SK-N-SH treated with all-trans-retinoic acid at 6 μM for 48 hours (cell line): ENCODE measurements around the gene PLCB1.

Source experiments
- ATAC-seq: fragments of 200-7000 bp; cut with Tn5 transposase; 3 replicates; pipeline ENCODE4 v1.9.1; 2020; ENCODE audit warnings: mild to moderate bottlenecking, moderate library complexity
- ARNTL ChIP-seq: fragments of 450-650 bp; formaldehyde crosslinking; IDR thresholded peaks from 2 replicates; pipeline ENCODE4 v1.5.0; 2020; ENCODE audit warnings: low read depth, mild to moderate bottlenecking, moderate library complexity, borderline replicate concordance
- CREB5 ChIP-seq: fragments of 250-450 bp; sonication (Bioruptor Pico); IDR thresholded peaks from 2 replicates; pipeline ENCODE4 v1.5.1; 2020; ENCODE audit warnings: low read depth, mild to moderate bottlenecking, moderate library complexity
- CSDC2 ChIP-seq: fragments of 250-450 bp; sonication (Bioruptor Pico); IDR thresholded peaks from 2 replicates; pipeline ENCODE4 v1.5.0; 2020; ENCODE audit warnings: mild to moderate bottlenecking, moderate library complexity
- GLIS3 ChIP-seq: fragments of 250-450 bp; sonication (Bioruptor Pico); IDR thresholded peaks from 2 replicates; pipeline ENCODE4 v1.5.0; 2020; ENCODE audit warnings: mild to moderate bottlenecking, moderate library complexity
- ISL1 ChIP-seq: fragments of 250-450 bp; sonication (Bioruptor Pico); IDR thresholded peaks from 2 replicates; pipeline ENCODE4 v2.1.2; 2022; ENCODE audit warnings: mild to moderate bottlenecking, moderate library complexity
- OSR1 ChIP-seq: fragments of 250-450 bp; sonication (Bioruptor Pico); IDR thresholded peaks from 2 replicates; pipeline ENCODE4 v1.8.0; 2022; ENCODE audit warnings: moderate library complexity, mild to moderate bottlenecking, inconsistent platforms
- PPARA ChIP-seq: fragments of 250-450 bp; sonication (Bioruptor Pico); IDR thresholded peaks from 2 replicates; pipeline ENCODE4 v1.5.0; 2020; ENCODE audit warnings: mild to moderate bottlenecking, borderline replicate concordance
- RARB ChIP-seq: fragments of 250-450 bp; sonication (Bioruptor Pico); IDR thresholded peaks from 2 replicates; pipeline ENCODE4 v1.8.0; 2021; ENCODE audit warnings: mild to moderate bottlenecking, moderate library complexity
- SNAI2 ChIP-seq: fragments of 250-450 bp; sonication (Bioruptor Pico); IDR thresholded peaks from 2 replicates; pipeline ENCODE4 v1.5.0; 2020; ENCODE audit warnings: mild to moderate bottlenecking, moderate library complexity
- TCF4 ChIP-seq: fragments of 250-450 bp; sonication (Bioruptor Pico); IDR thresholded peaks from 2 replicates; pipeline ENCODE4 v1.8.0; 2021; ENCODE audit warnings: mild to moderate bottlenecking, moderate library complexity, borderline replicate concordance
- TOX ChIP-seq: fragments of 250-450 bp; sonication (Bioruptor Pico); IDR thresholded peaks from 2 replicates; pipeline ENCODE4 v1.8.0; 2021; ENCODE audit warnings: mild to moderate bottlenecking, moderate library complexity, borderline replicate concordance
- ZC3H10 ChIP-seq: fragments of 250-450 bp; sonication (Bioruptor Pico); IDR thresholded peaks from 2 replicates; pipeline ENCODE4 v1.5.1; 2021; ENCODE audit warnings: mild to moderate bottlenecking, moderate library complexity
- ZFP3 ChIP-seq: fragments of 250-450 bp; sonication (Bioruptor Pico); IDR thresholded peaks from 2 replicates; pipeline ENCODE4 v1.5.0; 2020; ENCODE audit warnings: mild to moderate bottlenecking, moderate library complexity
- ZNF565 ChIP-seq: fragments of 450-650 bp; formaldehyde crosslinking; conservative IDR thresholded peaks from 2 replicates; pipeline ENCODE4 v1.5.0; 2020; ENCODE audit warnings: low read depth, mild to moderate bottlenecking, moderate library complexity
- ZNF8 ChIP-seq: fragments of 450-650 bp; formaldehyde crosslinking; IDR thresholded peaks from 2 replicates; pipeline ENCODE4 v1.5.0; 2020; ENCODE audit warnings: mild to moderate bottlenecking, moderate library complexity
- TF ChIP-seq, protein P1 (sequence below): fragments of 250-450 bp; sonication (Bioruptor Pico); IDR thresholded peaks from 2 replicates; pipeline ENCODE4 v1.8.0; 2021; ENCODE audit warnings: low read depth, mild to moderate bottlenecking, moderate library complexity, borderline replicate concordance
- TF ChIP-seq, protein P2 (sequence below): fragments of 250-450 bp; sonication (Bioruptor Pico); IDR thresholded peaks from 2 replicates; pipeline ENCODE4 v1.5.1; 2021; ENCODE audit warnings: mild to moderate bottlenecking, moderate library complexity

Gene PLCB1

GRCh38 chr20:8151372-8151771, 19.3 kb downstream of the PLCB1 start:
- peak; percentile 11; the same call in 2 of the 3 replicates for ATAC-seq
- TF ChIP-seq ZC3H10 (CRISPR knock-in tag) = no peak
- no peak for TF ChIP-seq ZFP3 (CRISPR knock-in tag)
- TF ChIP-seq, protein P1, sequence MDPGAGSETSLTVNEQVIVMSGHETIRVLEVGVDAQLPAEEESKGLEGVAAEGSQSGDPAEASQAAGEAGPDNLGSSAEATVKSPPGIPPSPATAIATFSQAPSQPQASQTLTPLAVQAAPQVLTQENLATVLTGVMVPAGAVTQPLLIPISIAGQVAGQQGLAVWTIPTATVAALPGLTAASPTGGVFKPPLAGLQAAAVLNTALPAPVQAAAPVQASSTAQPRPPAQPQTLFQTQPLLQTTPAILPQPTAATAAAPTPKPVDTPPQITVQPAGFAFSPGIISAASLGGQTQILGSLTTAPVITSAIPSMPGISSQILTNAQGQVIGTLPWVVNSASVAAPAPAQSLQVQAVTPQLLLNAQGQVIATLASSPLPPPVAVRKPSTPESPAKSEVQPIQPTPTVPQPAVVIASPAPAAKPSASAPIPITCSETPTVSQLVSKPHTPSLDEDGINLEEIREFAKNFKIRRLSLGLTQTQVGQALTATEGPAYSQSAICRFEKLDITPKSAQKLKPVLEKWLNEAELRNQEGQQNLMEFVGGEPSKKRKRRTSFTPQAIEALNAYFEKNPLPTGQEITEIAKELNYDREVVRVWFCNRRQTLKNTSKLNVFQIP = no peak
- TF ChIP-seq RARB (CRISPR knock-in tag) = no peak
- TF ChIP-seq ZNF8 (CRISPR knock-in tag) = no peak

DNA sequence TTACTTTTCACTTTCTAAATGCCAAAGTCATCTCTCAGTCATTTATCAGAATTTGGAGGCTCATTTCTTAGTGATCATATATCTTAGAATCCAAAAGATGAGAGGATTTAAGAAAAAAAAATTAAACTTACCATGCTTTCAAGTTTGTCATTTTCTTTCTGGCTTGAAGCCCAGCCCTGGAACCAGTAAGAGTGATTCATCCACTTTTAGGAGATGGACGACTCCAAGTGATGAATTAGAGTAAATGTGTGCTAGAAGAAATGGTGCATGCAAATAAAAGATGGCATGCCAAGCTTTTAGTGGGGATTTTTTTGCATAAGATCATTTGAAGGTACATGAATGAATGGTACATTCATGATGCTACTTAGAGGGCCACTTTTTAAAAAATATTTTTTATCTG, 20.1 kb downstream of the PLCB1 start:
- TF ChIP-seq CREB5 (CRISPR knock-in tag) = no peak
- TF ChIP-seq ZC3H10 (CRISPR knock-in tag) = peak; percentile 91
- TF ChIP-seq ARNTL (CRISPR knock-in tag) = no peak
- TF ChIP-seq TOX (CRISPR knock-in tag) = peak; percentile 47; the same call in 1 of the 2 replicates
- TF ChIP-seq ISL1 = peak; percentile 96
- no peak for TF ChIP-seq OSR1 (CRISPR knock-in tag)
- no peak for TF ChIP-seq PPARA (CRISPR knock-in tag)
- TF ChIP-seq GLIS3 (CRISPR knock-in tag) = no peak
- TF ChIP-seq, all 23 proteins: peak for 3
- ATAC-seq = peak; percentile 64

- TF ChIP-seq ARNTL (CRISPR knock-in tag) (no peak), ZNF565 (CRISPR knock-in tag) (no peak), CREB5 (CRISPR knock-in tag) (no peak), GLIS3 (CRISPR knock-in tag) (no peak), RARB (CRISPR knock-in tag) (no peak), TCF4 (CRISPR knock-in tag) (no peak)
- TF ChIP-seq, protein P1 = no peak
- TF ChIP-seq, protein P2, sequence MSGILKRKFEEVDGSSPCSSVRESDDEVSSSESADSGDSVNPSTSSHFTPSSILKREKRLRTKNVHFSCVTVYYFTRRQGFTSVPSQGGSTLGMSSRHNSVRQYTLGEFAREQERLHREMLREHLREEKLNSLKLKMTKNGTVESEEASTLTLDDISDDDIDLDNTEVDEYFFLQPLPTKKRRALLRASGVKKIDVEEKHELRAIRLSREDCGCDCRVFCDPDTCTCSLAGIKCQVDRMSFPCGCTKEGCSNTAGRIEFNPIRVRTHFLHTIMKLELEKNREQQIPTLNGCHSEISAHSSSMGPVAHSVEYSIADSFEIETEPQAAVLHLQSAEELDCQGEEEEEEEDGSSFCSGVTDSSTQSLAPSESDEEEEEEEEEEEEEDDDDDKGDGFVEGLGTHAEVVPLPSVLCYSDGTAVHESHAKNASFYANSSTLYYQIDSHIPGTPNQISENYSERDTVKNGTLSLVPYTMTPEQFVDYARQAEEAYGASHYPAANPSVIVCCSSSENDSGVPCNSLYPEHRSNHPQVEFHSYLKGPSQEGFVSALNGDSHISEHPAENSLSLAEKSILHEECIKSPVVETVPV (CRISPR knock-in tag) = no peak
- no peak for ATAC-seq
Observed at GRCh38 chr20:8152847-8153246, 20.8 kb downstream of the PLCB1 start.

- TF ChIP-seq ZNF565 (CRISPR knock-in tag) = no peak
- no peak for TF ChIP-seq OSR1 (CRISPR knock-in tag)
- TF ChIP-seq SNAI2 = no peak
- TF ChIP-seq, protein P2 (CRISPR knock-in tag) = no peak
- TF ChIP-seq CREB5 (CRISPR knock-in tag) = no peak
- no peak for TF ChIP-seq RARB (CRISPR knock-in tag)
- TF ChIP-seq CSDC2 = no peak
- no peak for TF ChIP-seq ZNF8 (CRISPR knock-in tag)
- TF ChIP-seq, all 23 proteins: peak for 0
- no peak for ATAC-seq
Observed at GRCh38 chr20:8153281-8153908, 21.3 kb downstream of the PLCB1 start.
